HUDEP-2 (cell line): ENCODE results near the gene MMP7.

ENCODE experiments used
- DNase-seq, 76 experiments: peaks; one replicate each; lab custom pipeline; 2025; ENCODE audit not compliant: unreplicated experiment in 76 of 76; lab: John Stamatoyannopoulos, UW

MMP7 gene

GRCh38 chr11:102497061-102497460 lies 33.5 kb downstream of the MMP7 start:
- DNase-seq: no peak

GRCh38 chr11:102495161-102496042 lies 35.1 kb downstream of the MMP7 start:
- DNase-seq: peak in 31 of 76 experiments; percentile 3 to 60 (median 28)

DNA sequence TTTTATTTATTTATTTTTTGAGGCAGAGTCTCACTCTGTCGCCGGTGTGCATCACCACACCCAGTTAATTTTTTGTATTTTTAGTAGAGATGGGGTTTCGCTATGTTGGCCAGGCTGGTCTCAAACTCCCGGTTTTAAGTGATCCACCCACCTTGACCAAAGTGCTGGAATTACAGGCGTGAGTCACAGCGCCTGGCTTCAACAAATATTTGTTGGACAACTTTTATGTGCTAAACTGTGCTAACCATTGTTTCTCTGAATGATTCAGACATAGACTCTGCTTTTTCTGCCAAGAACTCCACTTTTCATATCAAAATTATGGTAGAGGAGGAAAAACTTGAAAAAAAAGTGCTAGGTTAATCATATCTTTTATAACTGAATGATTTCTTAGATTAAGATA lies 36.3 kb downstream of the MMP7 start:
- no peak for DNase-seq

DNA sequence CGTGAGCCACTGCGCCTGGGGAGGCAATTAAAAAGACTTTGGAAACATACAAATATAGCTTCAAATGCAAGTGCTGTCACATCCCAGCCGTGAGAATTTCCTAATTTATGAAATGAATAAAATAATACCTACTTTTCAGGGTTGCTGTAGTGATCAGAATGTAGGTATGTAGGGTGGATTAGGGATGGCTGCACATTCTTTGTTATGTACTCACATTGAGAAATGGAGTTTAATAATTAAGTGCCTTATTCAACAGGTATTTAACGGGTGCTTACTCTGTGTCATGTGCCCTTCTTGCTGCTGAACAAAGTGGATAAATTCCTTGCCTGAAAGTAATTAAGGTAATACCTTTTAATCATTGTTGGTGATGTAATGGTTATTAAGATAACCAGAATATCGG lies 37.0 kb downstream of the MMP7 start:
- DNase-seq: no peak

DNA sequence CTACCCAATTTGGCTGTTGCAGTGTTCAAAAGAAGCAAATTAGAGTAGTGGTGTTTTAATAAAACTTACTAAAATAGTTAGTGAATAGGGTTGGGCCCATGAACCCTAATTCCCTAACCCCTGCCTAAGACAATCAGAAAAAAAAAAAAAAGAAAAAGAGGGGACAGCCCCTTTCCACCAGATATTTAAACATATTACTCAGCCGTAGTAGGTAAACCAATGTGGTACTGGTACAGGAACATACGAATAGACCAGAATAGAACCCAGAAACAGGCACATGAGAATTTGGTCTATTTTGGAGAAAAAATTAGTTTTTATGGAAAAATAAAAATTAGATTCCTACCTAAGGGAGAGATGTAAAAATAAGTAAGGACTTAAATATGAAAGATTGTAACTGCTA lies 38.6 kb downstream of the MMP7 start:
- DNase-seq: no peak

DNA sequence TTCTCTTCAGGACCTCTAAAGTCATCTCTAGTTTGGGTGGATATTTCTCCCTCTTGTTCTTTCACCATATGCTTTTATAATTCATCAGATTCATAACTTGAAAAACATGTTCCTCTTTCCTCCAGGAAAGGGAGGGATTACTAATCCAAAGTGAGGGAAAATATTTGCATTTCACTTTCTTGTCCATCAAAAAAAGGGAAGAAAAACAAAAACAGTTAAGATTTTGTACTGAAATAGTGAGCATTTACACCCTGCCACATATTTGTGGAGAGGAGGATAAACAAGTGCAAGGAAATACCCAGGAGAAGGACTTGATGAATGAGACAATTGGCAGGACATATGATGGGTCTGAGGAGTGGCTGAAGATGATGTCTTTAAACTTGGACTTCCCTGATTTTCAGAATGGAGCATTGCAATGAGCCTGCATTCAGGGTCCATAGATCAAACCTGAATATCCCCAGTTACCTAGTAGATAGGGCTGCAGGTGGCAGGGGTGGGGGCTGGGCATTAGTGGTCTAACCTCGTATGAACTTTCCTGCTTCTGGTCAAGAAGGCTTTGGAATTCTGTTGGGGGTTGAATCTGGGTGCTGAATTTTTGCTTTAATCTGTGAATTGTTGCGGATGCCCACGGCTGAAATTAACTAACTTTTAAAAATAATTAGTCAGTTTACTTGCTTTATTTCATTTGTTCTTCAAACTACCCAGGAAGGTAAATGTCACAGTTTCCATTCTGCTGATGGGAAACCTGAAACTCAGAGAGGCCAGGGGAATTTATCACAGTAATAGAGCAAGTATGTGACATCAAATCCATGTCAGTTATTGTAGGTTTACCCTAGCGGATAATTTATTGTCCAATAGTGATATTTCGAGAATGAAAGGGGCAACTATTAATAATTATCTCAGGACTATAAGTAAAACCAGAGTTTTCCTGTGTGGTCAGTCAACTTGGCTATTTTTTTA lies 41.1 kb downstream of the MMP7 start:
- DNase-seq: no peak

- DNase-seq: no peak
Observed at GRCh38 chr11:102488208-102488607, 42.3 kb downstream of the MMP7 start.

GRCh38 chr11:102487214-102487613 lies 43.3 kb downstream of the MMP7 start:
- DNase-seq: no peak

- no peak for DNase-seq
Observed at GRCh38 chr11:102486584-102486983, 44.0 kb downstream of the MMP7 start.

DNA sequence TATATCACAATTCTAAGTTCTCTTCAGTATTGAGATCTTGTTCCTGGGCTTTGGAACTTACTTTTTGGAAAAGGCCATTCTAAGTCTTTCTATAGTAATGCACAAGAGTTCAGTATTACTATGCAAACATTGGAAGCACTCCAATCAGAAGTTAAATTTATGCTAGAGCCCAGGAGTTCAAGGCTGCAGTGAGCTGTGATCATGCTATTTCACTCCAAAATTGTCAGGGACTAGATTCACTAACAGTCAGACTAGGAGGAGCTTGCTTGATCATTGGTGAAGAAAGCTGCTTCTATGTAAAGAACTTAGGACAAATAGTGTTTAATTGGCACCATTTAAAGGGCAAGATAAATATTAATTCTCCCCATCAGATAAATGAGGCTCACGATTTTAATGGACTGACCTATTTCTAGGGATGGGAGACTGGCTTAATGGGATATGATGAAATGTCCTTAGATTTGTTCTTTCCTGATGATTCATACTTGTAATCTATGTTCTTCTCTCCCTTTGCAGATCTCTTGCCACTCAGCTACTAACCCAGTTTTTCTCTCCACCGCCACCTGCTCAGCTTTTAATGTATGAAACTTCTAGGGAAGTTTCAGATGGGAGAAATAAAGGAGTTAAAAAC lies 45.3 kb downstream of the MMP7 start:
- DNase-seq: no peak

DNA sequence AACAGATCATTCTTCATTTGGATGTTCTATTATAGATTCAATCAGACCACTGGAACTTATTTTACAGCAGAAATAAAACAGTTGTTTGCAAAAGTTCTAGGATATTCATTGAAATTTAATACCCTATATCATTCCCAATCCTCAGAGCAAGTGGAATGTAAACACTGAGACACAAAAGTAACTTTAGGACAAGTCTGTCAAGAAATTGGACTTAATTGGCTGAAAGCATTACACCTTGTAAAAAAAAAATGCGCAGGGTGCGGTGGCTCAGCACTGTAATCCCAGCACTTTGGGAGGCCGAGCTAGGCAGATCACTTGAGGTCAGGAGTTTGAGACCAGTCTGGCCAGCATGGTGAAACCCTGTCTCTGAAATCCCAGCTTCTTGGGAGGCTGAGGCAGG lies 48.1 kb downstream of the MMP7 start:
- no peak for DNase-seq

DNA sequence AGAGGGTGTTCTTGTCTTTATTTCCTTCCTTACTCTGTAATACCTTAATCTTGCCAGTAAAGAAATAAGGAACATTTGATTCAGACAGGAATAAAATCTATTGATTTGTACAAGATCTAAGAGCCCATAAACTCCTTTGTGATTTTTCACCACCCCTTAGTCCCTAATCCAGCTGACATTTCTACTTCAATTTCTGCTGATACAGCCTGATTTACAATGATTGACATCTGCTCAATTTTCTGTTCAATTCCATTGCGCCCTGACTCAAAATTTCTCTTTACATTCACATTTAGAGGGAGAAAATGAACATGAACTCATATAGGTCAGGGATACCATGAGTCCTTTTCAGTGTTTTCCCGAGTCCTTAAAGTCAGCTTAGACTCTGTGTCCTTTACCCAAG lies 50.8 kb downstream of the MMP7 start:
- DNase-seq: no peak

GRCh38 chr11:102478673-102479299 lies 51.8 kb downstream of the MMP7 start:
- no peak for DNase-seq

- DNase-seq: peak in 5 of 76 experiments; percentile 4 to 31 (median 7)
Observed at GRCh38 chr11:102476812-102477211, 53.7 kb downstream of the MMP7 start.

- no peak for DNase-seq
Observed at GRCh38 chr11:102476069-102476468, 54.5 kb downstream of the MMP7 start.

DNA sequence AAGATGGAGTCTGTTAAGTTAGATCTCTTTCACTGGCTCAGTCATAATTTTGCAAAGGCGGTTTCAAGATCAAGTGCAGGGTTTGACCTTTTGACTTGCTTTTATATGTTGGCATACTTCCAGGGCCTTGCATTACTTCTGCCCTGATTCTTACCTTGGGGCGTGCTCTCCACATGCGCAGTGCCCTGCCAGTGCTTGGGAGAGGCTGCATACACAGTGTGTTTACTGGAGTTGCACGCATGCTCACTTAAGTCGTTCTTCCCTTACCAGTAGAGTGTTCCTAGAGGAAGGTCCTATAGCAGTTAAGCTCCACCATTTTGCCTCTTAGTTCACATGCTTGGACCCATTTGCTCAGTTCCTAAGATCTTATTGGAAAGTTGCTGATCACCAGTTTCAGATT lies 57.0 kb downstream of the MMP7 start:
- DNase-seq: no peak

DNA sequence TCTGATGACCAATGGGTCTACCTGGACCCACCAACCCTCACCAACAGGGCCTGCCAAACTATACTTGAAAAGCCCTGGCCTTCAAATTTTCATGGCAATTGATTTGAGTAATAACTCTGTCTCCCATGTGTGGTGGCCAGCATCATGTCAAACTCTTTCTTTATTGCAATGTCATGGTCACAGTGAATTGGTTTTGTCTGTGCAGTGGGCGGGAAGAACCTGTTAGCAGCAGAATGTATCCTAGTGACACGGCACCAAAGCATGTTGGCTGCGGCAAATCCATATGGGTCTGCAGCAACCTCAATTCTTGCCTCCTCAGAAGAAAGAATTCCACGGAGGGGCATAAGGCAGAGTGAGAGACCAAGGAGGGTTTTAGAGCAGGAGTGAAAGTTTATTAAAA lies 58.4 kb downstream of the MMP7 start:
- no peak for DNase-seq

- no peak for DNase-seq
Observed at GRCh38 chr11:102471474-102471873, 59.1 kb downstream of the MMP7 start.
